Measurements from ENCODE around the gene STK16.

DNA sequence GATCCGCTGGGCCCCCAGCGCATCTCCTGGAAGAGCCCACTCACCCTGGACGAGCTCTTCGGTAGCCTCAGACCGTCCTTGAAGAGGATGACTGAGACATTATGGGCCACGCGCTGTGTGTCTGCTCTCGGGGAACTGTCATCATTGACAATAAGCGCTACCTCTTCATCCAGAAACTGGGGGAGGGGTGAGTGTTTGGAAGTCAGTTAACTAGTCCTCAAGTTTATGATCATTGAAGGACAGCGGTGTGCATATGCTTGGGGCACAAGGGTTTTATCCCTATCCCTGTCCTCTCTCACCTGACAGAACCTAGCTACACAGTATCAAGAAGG is 586 bp downstream of the STK16 start:
- TF ChIP-seq, protein P1, sequence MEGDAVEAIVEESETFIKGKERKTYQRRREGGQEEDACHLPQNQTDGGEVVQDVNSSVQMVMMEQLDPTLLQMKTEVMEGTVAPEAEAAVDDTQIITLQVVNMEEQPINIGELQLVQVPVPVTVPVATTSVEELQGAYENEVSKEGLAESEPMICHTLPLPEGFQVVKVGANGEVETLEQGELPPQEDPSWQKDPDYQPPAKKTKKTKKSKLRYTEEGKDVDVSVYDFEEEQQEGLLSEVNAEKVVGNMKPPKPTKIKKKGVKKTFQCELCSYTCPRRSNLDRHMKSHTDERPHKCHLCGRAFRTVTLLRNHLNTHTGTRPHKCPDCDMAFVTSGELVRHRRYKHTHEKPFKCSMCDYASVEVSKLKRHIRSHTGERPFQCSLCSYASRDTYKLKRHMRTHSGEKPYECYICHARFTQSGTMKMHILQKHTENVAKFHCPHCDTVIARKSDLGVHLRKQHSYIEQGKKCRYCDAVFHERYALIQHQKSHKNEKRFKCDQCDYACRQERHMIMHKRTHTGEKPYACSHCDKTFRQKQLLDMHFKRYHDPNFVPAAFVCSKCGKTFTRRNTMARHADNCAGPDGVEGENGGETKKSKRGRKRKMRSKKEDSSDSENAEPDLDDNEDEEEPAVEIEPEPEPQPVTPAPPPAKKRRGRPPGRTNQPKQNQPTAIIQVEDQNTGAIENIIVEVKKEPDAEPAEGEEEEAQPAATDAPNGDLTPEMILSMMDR (IDR thresholded peaks at IDR 0.05) = no peak
- no peak for TF ChIP-seq EZH2 (IDR thresholded peaks at IDR 0.05)
- no peak for TF ChIP-seq EZH2phosphoT487 (IDR thresholded peaks at IDR 0.05)
